WTC11 (cell line): ENCODE measurements around the gene KAT8.

Experiments used
- ARID4B ChIP-seq: sonication (generic); formaldehyde crosslinking; IDR thresholded peaks from 2 replicates; pipeline ENCODE4 v1.8.0; 2023; ENCODE audit warnings: missing genetic modification reagents, mild to moderate bottlenecking, borderline replicate concordance
- ATF1 ChIP-seq: sonication (generic); formaldehyde crosslinking; IDR thresholded peaks from 2 replicates; pipeline ENCODE4 v1.8.1; 2023; ENCODE audit warnings: mild to moderate bottlenecking, moderate library complexity, missing genetic modification reagents
- CBFB ChIP-seq: sonication (generic); formaldehyde crosslinking; IDR thresholded peaks from 2 replicates; pipeline ENCODE4 v1.8.1; 2022; ENCODE audit warnings: mild to moderate bottlenecking, low read depth, missing genetic modification reagents
- CTCF ChIP-seq: fragments of 200-600 bp; IDR thresholded peaks from 2 replicates; pipeline ENCODE4 v1.8.0; 2022; ENCODE audit warnings: antibody characterized with exemption
- JUN ChIP-seq: sonication (generic); formaldehyde crosslinking; IDR thresholded peaks from 2 replicates; pipeline ENCODE4 v1.8.0; 2023; ENCODE audit warnings: mild to moderate bottlenecking, missing genetic modification reagents
- PREB ChIP-seq: sonication (generic); formaldehyde crosslinking; IDR thresholded peaks from 2 replicates; pipeline ENCODE4 v1.8.1; 2022; ENCODE audit warnings: mild to moderate bottlenecking, missing genetic modification reagents, moderate library complexity, borderline replicate concordance
- SP1 ChIP-seq: sonication (generic); formaldehyde crosslinking; conservative IDR thresholded peaks from 2 replicates; pipeline ENCODE4 v1.8.1; 2022; ENCODE audit warnings: missing genetic modification reagents
- ZBTB21 ChIP-seq: sonication (generic); formaldehyde crosslinking; IDR thresholded peaks from 2 replicates; pipeline ENCODE4 v1.8.1; 2023; ENCODE audit warnings: mild to moderate bottlenecking, missing genetic modification reagents, borderline replicate concordance

GRCh38 chr16:31167315-31167714 lies 49.9 kb downstream of the KAT8 start:
- TF ChIP-seq CTCF (no peak), SP1 (CRISPR knock-in tag) (no peak), ARID4B (no peak), ATF1 (CRISPR knock-in tag) (no peak), ZBTB21 (CRISPR knock-in tag) (no peak), JUN (no peak), PREB (CRISPR knock-in tag) (no peak), CBFB (CRISPR knock-in tag) (no peak)
